Measurements from ENCODE around the gene TSPAN2.

DNA sequence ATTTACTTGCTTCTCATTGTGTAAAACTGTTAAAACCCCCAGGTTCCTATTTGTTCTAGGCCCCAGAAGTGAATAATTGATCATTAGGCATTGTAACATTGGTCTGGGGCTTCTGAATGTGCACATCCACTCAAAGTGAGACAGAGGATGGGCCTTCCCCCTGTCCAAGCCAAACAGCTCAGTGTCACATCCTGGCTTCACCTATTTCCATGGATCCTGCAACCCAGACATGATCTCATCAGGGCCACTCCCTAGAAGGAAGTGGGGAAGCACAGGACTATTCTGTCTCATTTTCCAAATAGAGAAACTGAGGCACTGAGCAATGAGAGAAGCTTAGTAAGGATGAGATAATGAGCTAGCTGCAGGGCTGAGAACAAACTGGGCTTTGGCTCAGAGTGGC lies 47.4 kb upstream of the TSPAN2 start:
- no peak for TF ChIP-seq CEBPB (IDR thresholded peaks at IDR 0.05; ENCODE audit: low read depth, low read length)
- TF ChIP-seq, protein P1, sequence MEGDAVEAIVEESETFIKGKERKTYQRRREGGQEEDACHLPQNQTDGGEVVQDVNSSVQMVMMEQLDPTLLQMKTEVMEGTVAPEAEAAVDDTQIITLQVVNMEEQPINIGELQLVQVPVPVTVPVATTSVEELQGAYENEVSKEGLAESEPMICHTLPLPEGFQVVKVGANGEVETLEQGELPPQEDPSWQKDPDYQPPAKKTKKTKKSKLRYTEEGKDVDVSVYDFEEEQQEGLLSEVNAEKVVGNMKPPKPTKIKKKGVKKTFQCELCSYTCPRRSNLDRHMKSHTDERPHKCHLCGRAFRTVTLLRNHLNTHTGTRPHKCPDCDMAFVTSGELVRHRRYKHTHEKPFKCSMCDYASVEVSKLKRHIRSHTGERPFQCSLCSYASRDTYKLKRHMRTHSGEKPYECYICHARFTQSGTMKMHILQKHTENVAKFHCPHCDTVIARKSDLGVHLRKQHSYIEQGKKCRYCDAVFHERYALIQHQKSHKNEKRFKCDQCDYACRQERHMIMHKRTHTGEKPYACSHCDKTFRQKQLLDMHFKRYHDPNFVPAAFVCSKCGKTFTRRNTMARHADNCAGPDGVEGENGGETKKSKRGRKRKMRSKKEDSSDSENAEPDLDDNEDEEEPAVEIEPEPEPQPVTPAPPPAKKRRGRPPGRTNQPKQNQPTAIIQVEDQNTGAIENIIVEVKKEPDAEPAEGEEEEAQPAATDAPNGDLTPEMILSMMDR (conservative IDR thresholded peaks at IDR 0.05; ENCODE audit: low read depth, low read length), result no peak
- TF ChIP-seq POLR2A (IDR thresholded peaks at IDR 0.05; ENCODE audit: low read depth, low read length), result no peak
- no peak for TF ChIP-seq MXI1 (IDR thresholded peaks at IDR 0.05; ENCODE audit: borderline replicate concordance, low read depth, low read length)
- no peak for TF ChIP-seq RAD21 (IDR thresholded peaks at IDR 0.05; ENCODE audit: low read length)
- TF ChIP-seq MAFK (IDR thresholded peaks at IDR 0.05; ENCODE audit: low read depth, low read length), result no peak

Data from IMR-90 (cell line).